NCI-H2171 (cell line): ENCODE results near the gene RAPGEF4.

Experiments
- DNase-seq: peaks from one replicate; lab custom pipeline; 2025; lab: John Stamatoyannopoulos, UW

The RAPGEF4 gene

DNA sequence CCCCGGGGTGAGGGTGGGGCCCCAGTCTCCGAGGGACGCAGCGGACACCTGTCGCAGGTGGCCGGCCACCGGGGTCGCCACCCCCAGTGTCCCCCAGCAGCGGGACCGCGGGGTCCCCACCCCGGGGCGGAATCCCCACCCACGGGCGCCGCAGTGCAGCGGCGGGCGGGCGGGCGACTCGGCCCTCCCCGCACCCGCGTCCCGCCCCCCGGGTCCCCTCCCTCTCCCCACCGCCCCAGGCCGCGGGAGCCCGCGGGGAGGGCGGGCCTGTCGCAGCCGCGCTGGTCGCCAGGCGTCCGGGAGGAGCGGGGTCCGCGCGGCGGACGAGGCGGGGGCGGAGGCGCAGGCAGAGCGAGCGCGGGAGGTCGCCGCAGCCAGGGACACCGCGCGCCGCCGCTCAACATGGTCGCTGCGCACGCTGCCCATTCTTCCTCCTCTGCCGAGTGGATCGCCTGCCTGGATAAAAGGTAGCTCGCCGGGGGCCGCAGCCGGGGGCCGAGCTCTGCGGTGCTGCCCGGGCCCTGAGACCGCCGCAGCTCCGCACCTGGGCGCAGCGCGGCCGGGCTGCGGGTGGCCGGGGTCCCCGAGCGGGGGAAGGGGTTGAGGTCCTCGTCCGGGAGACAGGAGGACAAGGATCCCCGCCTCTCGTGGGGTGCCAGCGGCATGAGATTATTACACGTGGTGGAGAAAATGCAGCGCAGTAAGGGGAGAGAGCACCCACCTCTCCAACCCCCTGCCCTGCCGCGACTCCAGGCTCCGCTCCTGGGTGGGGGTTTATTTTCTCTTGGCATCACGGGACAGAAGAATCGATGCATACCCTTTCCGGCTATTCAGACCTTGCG, at the start of gene RAPGEF4:
Gene RAPGEF4 (plus strand): TSS at position 264 of the 842 bp plus-strand sequence. CDS start 139 bp downstream, at position 403.
- no peak for DNase-seq

DNA sequence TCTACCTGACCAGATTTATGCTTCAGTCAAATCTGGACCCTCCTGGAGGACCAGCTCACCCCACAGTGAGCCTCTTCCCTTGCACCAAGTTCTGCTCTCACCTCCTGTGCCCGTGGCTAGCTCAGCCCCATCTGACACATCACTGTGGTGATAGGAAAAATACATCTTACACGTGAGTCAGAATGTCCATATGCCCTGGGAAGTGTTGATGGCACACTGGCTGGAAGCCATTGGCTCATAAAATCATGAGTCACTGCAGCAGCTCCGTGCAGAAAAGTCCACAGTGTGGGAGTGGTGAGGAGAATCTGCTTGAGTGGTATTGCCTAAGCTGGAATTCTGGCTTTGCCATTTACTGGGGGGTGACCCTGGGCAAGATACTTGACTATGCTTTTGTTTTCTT, 42.6 kb upstream of the RAPGEF4 start:
- no peak for DNase-seq

DNA sequence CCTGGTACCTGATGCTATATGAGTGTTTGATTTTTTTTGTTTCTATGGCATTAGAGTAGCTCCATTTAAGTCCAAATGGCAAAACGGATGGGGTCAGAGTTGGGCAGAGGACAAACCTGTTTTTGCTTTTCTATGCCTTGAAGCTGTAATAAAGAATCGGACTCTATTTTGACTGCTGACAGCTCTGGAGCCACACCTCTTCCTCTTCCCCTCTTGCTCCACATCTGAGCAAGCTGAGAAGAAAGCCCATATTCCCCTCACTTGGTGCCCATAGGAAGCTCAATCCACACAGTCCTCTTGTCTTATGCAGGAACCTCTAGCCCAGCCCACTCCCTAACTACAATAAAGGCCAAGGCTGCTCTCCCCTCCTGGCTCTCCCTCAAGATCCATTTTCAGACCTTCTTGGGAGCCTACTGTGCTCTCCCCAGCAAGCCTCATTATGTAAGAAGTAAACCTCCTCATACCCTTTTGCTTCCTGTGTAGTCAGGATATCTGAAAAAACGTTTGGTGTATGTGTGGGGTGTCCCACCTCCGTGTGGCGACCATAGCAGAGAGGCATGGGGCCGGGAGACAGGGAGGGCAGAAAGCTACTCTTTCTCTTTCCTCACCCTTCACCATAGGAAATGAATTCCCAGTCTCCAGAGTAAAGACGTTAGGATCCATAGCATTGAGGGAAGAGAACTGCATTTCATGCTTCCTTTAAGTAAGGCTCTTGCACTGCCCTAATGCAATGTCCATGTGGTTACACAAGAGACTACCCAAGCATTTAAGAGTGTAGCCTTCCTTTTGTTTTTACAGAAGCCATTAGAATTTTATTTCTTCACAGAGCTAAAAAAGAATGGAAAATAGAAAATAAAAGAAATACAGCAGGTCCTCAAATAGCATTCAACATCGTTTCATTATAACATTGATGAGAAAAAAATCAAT, 41.9 kb upstream of the RAPGEF4 start:
- DNase-seq = no peak

DNA sequence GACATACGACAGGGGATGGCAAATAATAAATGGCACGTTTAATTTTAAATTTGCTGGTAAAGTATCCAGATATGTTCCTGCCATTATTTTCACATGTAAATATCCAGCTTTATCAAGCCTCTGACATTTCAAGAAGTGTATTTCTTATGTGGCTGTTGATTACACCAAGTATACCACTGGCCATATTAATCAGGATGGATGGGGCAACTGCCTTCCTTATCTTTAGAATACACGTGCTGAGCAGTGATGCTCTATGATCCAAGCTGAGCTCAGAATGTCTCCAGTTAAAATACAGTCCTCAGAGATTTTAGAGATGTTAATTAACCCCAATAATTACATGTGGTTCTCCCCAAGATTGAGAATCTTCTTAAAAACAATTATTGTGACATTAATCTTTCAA, 38.3 kb upstream of the RAPGEF4 start:
- DNase-seq = no peak

DNA sequence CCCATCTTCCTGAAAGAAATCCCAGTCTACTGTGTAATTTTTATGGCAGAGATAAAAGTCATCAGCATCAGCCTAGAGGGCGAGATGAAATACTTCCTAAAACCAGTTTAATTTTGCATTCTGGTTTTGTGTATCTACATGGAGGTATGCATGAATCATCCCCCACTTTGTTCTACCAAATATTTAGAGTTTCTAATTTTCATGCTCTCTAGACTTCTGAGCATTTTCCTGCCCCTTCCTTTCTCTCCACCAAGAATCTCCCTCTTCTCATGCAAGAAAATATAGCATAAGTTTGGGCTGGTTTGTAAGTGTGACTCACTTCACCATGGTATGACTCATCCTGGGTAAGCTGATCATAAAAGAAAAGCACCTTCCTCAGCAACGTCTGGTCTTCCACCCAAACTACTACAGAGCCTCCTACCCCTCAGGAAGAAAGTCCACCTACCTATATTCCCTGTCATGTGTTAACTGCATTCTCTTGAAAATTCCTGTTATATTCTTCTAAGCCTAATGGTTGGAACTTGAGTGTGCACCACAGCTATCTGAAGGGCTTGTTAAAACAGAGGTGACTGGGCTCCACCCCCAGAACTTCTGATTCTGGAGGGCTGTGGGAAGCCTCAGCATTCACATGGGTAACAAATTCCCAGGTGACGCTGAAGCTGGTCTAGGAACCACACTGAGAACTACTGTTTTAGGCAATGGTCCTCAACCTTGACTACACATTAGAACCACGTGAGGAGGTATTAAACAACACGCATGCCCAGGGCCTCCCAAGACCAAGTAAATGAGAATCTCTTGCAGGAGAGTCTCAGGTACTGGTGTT, 37.4 kb upstream of the RAPGEF4 start:
- no peak for DNase-seq

DNA sequence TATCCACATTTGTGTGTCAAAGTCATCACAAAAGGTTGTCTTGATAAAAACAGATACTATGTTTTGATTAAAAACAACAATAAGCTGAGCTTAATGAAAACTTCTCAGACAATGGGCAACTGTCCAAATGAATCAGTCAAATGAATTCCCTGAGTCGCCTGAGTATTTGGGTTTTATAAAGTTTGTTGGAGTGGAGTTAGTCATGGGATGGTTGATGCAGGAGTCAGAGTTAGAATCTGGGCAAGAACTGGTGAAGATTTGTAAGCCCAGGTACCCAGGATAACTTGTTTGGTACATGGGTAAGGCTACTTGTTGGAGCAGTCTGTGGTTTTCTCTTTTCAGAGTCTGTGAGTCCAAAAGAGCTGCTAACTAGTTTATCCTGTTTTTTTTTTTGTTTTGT, 34.4 kb upstream of the RAPGEF4 start:
- no peak for DNase-seq

DNA sequence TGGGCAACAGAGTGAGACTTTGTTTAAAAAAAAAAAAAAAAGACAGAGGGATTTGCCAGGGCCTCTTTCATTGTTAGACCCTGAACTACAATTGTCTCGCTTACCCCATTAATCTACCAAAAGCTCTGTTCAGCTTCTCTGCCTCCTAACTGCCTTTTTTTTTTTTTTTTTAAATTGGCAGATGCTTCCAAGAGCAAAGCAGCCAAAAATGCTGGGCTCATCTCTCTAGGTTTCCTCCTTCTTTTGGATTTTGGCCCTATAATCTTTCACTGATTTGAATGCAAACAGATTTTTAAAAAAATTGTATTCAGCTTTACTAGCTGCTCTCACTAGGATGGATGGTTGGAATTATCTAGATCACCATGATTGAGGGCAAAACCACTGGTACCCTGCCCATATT, 33.2 kb upstream of the RAPGEF4 start:
- DNase-seq = no peak

DNA sequence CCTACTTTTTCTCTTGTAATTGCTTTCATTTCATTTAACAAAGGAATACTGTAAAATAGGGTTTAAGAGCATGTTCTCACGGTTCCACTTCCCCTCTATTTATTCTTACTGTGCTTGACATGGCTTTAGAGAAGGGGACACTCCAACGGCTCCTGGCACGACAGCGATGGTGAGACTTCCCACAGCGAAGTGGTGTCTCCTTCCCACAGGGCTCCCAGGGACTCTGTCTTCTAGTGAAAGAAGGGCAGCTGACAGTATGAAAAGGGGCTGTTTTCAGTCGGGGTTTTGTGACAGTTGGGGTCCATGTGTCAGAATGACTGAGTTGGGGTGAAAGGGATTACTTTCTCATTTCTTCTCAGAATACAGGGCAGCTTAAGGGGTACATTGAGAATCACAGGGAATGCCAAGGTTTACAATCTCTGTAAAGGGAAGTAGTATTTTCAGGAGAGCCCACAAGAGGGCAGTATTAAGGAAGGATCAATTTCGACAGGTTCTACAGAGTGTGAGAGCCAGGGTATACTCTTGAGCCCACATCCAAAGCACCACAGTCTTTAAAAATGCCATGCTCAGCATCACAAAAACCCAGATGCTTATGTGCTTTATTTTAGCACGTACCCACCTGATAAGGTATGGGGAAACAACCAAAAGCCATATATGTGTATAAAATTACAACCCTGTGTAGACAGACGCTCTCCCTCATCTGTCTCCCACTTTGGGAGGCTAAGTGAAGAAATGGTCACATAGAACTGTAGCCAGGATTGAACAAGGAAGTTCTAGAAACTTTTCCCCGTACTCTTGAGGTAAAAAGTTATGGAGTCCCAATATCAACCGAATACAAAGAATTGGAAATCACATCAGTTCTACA, 31.3 kb upstream of the RAPGEF4 start:
- DNase-seq = peak; percentile 8

DNA sequence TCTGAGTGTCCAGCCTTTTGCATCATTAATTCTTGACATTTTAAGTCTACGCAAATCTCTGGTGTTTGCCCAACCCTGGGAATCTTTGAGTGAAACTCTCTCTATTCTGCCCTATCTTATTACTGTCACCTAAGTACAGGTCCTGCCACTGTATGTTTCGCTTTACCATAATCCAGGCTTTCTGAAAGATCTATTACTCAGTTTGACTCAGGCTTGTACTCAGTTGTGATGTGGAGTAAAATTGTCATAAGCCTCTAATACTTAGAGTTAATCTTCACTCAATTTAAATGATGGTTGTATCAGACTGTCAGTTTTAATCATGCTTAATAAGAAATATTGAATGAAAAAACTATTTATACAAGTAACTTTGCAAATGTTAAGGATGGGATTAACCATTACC, 30.3 kb upstream of the RAPGEF4 start:
- no peak for DNase-seq

DNA sequence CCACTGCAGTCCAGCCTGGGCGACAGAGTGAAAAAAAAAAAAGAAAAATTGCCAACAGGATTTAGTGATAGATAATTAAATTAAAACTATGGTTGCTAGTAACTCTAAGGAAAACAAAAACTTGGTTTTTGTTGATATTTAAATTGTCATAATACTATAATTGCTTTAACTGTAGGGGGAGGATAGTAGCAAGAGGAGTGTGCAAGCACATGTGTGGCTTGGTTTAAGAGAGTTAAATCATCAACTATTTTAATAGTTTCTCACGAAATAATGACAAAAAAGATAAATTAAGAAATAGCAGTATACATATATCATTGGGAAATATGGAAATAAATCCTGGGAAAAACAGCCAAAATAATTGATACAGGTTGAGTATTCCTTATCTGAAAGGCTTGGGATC, 27.4 kb upstream of the RAPGEF4 start:
- DNase-seq = no peak

DNA sequence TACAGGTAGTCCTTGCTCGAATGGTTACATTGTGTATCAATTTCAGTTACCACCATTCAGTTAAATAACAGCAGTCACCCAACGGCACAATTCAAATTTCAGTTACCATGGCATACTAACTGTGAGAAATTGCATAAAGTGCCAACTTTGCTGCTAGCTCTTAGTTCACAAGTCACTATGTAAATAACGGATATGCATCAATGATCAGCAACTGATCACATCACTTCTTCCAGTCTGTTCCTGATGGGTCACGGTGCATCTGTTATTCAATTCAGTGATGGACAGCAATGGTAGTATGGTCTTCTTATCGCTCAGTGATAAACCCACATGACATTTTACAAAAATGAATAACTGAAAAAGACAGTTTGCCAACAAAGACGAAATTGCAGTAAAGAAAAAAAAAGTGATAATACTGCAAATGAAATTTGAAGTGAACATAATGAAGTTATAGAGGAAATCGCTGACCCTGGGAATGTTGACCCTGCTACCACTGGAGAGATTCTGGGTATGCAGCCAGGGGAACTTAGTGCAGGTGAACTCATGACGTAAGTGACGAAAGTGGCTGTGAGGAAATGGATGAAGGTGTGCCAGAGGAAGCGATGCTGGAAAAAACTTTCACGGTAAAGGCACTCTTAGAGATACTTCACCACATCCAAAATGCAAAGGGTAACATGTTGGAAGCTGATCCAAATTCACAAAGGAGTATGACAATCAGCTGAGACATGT, 25.9 kb upstream of the RAPGEF4 start:
- no peak for DNase-seq

DNA sequence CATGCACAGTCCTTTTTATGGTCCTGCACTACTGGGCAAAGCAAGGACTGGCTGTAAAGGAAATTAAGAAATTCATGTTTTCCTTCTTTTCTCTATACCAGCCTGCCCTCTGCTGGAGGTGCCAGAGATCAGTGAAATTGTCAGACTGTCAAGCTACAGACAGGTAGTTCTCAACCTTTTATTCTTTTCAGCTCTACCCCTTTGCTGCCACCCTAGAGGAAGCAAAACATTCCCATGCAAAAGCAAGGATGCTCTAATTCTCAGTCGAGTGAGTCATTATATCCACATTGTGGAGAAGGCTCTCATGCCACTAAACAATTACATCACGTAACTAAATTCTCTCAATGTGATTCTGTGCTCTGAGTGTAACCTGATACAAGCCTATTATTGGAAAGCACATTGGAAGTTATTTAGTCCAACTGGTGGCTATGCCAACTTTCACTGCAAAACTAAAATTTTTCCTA, 25.0 kb upstream of the RAPGEF4 start:
- peak; percentile 23 for DNase-seq

DNA sequence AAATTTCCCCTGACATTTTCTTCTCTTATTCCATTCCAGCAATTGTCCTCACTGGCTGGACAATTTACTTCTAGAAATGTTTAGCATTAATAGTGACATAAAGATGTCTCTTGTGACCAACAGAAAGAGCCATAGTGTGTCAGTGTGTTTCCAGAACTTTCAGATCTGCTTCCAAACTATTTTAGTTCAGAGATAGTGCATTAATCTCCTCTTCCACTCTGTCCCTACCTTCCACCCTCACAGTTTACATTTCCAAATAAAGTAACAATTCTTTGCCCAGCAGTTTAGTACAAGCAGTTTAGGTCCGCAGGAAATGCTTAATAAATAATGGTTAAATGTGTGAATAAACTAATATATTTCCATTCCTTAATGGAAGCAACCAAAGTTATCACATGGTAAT, 24.5 kb upstream of the RAPGEF4 start:
- no peak for DNase-seq

DNA sequence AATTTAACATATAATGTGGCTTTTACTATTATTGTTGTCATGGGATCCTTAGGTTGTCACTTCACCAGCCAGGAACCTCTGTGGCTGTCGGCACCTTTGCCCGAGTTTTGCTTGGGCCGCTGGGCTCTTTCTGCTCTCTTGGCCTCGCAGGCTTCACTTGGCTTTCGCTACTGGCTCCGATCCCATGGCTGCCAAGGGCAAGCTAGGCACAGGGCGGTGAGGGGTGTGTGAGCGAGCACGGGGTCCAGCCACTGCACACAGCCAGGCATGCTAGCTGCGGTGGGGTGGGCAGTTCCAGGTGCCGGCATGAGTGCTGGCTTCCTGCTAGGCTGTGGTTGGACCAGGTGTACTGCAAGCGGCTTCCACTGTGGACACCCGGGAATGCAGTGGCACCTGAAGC, 23.4 kb upstream of the RAPGEF4 start:
- no peak for DNase-seq

DNA sequence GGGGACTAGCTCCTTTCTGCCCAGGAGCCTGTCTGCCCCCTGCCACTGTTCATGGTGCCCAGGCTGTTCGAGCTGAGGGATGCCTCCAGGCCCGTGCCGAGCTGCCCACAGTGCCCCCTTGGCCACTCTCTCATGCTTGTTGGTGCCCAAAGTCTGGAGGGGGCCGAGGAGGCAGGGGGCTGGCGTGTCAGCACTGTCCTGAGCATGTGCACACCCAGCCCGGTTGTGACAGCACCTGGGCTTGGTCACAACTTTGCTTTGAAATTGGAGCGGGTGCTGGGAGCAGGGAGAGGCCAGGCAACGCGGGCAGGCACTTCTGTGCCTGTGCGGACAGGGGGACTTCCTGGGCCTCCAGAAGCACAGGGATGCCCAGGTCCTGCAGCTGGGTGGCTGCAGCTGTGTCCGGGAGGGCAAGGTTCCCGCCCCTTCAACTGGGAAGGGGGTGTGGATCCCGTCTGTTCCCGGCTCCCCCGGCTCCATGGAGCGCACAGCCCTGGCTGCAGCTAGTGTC, 22.2 kb upstream of the RAPGEF4 start:
- DNase-seq = no peak

DNA sequence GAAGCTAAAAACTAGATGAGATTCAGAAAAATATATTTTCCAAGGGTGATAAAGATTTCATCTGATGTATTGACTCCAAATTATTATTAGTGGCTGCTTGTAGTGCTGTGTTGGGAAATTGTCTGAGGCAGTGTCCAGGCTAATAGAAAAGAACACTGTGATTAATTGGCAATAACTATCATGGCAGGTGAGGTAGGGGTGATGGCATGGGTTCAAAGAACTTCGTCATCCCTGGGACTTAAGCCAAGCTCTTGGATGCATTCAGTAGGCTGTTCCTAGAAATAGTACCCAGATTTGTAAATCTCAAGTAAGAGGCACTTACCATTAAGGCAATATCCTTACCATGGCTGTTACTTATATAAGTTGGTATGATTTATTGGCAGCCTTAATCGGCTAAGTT, 13.2 kb upstream of the RAPGEF4 start:
- DNase-seq = no peak

DNA sequence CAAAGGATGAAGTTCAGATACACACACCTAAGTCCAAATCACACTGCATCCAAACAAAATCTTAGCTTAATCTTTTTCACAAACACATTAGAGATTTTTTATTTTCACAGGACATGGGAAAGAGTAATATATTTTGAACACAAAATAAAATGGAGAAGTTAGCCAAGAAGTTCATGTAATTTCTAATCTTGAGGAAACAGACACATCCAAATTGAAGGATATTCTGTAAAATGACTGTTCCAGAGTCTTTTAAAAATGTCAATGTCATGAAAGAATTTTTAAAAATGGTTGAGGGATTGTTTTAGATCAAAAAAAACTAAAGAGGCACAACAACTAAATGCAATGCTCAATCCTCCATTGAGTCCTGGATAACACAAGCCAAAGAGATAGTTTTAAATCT, 12.4 kb upstream of the RAPGEF4 start:
- DNase-seq = no peak

DNA sequence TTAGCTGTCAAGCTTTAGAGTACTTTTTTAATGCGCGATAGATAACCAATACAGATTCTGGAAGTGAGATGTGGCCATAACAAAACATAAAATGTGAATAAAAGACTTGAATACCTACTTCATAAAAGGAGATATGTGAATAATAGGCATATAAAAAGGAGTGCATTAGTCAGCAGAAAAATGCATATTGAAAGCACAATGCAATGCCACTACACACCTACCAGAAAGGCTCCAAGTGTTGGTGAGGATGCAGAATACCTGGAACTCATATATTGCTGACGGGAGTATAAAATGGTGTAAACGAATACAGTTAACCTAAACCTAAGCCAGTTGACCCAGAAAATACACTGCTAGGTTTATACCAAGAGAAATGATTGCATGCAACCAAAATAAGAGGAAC, 10.9 kb upstream of the RAPGEF4 start:
- no peak for DNase-seq

DNA sequence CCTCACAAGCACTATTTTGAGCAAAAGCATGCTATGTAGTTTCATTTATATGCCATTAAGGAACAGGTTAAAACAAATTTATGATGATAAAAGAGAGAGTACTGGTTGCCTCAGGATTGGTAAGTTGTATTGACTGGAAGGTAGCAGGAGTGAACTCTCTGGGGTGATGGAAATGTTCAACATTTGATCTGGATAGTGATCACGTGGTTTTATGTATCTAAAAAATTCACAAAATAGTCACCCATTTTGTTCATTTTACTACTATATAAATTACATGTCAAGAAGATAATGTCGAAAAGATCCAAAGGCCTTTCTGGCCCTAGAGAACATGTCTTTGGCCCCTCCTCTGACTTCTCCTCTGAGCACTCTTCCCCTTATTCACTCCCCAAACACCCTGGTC, 10.4 kb upstream of the RAPGEF4 start:
- no peak for DNase-seq

DNA sequence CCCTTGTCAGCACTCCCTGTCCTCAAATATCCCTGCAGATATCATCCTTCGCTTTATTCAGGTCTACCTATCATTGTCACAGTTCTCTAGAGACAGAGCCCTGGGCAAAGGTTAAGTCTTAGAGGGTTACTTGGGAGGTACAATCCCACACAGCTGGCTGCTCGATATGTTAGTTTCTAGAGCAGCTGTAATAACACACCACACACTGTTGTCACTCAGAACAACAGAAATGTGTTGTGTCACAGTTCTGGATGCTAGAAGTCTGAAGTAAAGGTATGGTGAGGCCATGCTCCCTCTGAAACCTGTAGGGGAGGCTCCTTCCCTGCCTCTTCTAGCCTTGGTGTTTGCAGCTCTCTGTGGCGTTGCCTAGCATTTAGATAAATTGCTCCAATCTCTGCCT, 9.9 kb upstream of the RAPGEF4 start:
- no peak for DNase-seq
